ENCODE data around the gene DCTN3.

Gene DCTN3

DNA sequence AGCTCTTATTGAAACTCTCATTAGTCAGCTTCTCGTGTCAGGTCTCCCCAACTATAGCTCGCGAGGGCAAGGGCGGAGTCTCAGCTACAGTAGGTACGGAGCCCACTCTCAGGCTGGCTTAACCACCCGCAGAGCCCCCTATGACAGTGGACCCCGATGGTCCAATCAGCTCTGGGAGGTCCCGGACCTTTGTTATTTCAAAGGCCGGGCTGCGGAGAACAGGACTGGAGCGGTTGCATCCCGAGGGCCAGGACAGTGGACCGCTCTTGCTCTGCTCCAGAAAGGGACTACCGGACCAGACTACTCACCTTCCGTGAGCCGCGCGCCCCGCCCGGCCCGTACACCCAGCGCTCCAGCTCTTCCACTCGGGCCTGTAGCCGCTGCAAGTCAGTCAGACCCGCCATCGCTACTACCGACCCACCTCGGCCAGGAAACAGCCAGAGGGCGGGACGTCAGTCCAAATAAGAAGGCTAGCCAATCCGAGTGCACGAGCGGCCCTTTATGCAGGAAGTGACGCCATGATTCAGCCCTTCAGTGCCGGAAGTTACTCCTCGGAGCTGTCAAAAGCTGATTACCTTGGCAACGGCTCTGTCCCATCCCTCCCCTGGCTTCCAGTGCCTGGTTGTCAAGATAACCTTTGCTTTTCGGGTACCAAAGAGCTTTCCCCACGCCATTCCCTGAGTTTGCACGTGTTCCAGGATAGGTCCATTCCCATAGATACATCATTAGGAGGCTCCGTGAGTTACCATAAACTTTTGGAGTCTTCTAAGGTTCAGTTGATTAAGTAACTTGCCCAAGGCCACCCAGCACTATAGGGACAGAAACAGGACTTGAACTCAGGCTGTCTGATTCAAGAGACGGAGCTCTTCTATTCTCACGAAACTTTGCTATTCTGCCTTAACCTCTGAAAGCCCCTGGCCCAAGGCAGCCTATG lies at the start of gene DCTN3:
DCTN3 (minus strand) TSS at position 435 of the 934 bp plus-strand sequence; CDS start at position 404, 31 bp downstream.
- DNase-seq, result peak; percentile 92

DNA sequence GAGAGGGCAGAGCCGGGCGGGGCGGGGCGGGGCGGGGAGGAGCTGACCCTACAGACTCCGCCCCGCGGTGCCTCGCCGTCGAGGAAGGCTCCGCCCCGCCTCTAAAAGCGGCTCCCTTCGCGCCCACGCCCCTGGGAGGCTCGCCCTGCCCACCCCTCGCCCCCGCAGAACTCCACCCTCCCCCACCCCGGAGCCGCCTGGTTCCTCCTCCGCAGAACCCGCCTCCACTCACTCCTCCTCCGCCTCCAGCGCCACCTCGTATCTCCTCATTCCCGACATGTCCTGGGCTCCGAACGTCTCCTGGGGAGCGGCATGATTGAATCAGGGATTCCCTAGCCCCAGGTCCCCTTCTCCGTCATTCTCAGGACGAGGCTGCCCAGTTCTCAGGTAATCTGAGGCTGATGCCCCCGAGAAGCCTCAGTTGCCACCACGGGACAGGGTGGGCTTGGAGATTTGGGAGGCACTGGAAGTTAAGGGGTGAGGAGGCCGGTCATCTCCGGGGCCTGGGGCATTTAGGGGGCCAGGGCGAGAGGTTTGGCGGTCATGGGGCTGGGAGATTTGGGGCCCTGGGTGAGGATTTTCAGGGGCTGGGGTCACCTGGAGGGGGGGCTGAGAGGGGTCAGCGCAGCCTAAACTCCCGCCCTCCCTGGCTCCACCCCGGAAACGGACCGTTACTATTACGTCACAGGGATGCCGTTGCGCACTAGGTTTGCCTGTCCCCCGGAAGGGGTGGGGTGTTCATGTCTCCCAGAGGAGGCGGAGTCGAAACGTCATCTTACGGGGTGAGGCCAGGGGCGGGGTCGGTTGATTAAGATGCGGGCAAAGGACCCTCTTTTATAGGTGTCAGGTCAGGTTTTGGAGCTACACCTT lies 45.3 kb upstream of the DCTN3 start:
- peak; percentile 95 for DNase-seq

DNA sequence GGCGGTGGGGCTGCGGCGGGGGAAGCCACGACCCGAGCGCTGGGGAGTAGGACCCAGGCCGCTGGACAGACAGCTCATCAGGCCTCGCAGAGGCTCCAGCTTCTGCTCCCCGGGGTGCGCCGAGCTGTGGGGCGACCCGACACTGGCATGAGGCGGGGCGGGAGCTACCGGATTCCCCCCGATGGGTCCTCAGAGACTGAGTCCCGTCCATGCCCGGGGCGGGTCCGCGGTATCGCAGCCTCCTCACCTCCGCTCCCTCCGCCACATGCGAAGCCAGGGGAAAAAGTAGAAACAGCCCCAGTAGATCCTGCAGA lies 44.7 kb upstream of the DCTN3 start:
- DNase-seq, result no peak

DNA sequence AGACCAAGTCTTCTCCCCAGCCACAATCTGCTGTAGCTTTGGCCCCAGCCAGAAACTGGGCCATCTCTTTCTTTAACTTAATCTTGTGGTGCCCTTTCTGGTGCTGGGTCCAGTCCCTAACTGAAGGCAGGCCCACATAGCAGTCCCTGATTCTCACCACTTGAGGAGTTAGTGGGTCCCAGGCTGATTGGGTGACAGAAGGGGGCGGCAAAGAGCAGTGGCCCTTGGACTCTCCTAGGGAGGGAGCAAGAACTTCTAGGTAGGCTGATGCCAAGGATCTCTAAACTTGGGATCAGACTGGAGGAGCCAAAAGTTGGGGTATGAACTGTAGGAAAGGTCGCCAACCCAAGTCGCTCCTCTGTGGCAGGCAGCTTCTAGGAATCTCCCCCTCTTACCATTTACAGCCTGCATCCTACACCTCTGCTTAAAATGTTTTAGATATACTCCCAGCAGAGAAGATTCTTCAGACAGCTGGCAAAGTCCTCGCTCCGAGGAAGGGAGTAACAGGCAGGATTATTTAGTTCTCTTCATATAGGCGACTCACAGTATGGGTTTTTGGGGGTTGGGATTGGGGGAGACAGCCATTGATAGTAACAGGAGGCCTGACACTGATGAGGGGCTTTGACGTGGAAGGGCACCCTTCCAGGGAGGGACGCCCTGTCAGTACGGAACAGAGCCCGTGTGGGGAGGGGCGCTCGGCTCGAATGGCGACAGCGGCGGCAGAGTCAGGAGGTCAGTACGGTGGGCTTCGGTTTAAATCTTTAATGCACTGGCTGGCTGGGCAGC lies 44.2 kb upstream of the DCTN3 start:
- DNase-seq, result peak; percentile 80

DNA sequence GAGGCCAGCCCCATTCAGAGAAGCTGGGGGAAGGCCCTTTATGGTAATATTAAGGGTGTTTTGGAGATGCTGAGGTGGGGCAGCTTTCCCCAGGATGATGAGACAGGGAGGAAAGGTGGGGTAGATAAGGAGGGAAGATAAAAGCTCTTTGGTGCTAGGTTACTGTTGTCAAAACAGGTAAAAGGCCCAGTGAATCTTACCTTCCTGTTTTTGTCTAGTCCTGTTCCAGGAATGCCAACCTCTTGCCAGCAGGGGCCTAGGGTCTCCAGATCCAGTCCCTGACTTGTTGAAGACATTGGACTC lies 43.0 kb upstream of the DCTN3 start:
- DNase-seq, result peak; percentile 53

DNA sequence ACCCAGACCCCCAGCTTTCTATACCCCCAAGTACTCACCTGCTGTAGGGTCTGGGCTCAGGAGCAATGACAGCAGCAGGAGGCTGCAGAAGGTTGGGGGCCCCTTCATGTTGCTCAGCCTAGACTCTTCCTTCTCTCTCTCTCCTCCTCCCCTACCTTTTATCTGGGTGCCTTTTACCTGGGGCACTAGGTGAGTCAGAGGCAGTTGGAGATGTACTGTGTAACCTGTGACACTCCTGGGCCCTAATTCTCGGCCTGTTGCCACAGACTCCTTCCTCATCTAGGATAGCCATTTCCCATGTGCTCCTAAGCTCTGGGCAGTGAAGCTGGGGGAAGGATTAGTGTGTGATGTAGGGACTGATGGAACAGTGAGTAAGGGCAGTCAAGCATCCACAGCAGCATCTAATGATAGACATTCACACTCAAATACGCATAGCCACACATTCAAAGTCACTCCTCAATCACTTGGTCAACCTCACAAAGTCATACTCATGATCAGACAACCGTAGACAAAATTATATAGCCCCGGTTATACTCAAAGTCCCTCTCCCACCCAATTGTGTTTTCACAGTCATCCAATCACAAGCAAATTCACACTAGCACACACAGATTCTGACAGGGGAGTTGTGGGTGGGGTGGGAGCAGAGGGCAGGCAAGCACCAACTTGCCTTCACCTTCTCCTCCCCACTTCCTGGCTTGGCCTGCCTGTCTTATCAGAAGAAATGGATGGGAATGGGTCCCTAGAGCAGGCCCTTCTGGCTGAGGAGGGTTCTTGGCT lies 42.4 kb upstream of the DCTN3 start, which contains the start of gene CCL27:
CCL27 (minus strand) TSS at position 132 of the 777 bp plus-strand sequence; CDS start at position 108, 24 bp downstream.
- DNase-seq, result peak; percentile 36

DNA sequence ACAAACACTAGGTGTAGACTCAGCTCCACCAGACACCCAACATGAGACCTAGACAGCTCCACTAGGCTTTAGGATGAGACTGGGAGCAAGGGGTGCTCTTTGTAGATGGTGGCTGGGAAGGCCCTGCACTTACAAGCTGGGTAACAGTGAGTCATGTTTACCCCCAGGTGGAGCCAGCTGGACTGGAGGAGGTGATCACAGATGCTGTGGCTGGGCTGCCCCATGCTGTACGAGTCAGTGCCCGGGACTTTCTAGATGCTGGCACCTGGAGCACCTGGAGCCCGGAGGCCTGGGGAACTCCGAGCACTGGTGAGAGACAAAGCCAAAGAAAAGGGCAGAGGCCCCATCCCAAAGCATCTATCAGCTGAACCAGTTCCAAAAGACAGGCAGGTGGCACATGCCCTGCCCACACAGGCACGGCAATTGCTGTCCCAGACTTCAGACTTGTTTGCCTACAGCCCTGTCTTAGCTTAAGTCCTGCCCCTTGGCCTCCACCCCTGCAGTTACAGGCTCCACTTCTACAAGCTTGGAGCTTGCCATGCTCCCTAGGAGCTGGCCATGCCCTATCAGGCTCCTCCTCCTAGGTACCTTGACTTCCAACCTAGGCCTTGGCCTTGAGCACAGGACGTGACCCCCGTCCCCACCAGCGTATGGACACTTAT lies 39.4 kb upstream of the DCTN3 start:
- DNase-seq, result no peak

DNA sequence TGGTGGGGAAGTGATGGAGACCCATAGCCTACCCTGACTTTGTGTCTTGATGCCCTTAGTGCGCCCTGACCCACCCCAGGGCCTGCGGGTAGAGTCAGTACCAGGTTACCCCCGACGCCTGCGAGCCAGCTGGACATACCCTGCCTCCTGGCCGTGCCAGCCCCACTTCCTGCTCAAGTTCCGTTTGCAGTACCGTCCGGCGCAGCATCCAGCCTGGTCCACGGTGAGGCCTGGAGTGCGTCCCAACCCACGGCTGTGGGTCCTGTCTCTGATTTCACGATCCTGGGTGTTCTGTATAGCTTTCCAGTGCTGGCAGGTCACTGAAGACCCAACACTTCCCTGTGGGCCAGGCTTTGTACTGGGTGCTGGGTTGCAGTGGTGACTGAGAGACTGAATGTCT lies 38.2 kb upstream of the DCTN3 start:
- DNase-seq, result no peak

DNA sequence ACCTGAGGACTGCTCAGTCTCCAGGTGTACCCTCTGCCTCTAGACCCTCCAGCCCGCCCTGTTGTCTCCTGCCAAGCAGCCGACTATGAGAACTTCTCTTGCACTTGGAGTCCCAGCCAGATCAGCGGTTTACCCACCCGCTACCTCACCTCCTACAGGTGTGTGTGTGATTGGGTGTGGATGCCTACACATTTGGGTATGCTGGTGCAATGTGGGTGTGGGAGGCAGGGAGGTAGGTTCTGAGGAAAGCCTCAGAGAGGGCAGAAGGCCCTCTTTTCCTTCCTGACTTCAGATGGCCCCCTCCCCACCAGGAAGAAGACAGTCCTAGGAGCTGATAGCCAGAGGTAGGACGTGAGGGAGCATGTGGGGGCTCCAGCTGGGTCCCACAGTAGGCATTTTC lies 36.7 kb upstream of the DCTN3 start:
- no peak for DNase-seq

DNA sequence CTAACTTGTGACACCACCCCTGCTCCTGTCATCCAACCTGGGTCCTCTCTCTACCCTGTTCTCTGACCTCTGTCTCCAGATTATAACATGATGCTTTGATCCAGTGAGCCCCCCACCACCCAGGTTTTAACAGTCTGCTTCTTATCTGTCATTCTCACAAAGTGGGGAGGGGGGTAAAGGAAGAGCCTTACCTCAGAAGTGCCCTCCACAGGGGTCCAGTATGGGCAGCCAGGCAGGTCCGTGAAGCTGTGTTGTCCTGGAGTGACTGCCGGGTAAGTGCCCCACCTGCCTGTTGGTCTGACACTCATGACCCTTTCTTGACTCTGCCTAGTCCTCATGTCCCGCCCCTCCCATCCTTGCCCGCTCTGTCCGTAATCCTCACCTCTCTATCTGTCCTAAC lies 35.1 kb upstream of the DCTN3 start:
- no peak for DNase-seq

DNA sequence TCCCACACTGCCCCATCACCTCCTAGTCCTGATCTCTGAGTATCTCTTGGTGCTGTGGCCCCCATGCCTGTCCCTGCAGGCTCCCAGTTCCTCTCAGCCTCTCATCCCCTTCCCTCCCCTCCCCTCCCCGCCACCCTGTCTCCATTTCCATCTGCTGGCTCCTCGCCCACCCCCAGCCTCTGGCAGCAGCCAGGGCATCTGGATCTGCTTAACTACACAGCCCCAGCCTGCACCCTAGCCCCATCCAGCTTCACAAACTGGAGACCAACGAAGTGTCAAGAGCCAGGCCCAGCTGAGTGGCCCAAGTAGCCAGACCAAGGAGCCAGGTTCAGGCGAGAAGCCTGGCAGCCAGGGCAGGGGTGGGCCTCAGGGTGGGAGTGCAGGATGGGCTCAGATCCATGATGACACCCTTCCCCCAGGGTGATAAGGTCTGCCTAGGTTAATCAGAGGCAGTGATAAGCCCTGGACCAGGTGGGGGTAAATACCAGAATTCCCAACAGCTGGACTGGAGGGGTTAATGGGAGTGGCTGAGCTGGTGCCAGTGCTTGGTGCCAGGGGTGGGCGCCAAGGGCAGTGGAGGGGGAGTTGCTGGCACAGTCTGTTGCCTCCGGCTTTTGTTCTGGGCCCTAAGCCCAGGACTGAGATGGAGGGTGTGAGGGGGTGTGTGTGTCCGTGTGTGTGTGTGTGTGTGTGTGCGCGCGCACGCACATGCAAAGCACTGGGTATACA lies 34.2 kb upstream of the DCTN3 start:
- no peak for DNase-seq

DNA sequence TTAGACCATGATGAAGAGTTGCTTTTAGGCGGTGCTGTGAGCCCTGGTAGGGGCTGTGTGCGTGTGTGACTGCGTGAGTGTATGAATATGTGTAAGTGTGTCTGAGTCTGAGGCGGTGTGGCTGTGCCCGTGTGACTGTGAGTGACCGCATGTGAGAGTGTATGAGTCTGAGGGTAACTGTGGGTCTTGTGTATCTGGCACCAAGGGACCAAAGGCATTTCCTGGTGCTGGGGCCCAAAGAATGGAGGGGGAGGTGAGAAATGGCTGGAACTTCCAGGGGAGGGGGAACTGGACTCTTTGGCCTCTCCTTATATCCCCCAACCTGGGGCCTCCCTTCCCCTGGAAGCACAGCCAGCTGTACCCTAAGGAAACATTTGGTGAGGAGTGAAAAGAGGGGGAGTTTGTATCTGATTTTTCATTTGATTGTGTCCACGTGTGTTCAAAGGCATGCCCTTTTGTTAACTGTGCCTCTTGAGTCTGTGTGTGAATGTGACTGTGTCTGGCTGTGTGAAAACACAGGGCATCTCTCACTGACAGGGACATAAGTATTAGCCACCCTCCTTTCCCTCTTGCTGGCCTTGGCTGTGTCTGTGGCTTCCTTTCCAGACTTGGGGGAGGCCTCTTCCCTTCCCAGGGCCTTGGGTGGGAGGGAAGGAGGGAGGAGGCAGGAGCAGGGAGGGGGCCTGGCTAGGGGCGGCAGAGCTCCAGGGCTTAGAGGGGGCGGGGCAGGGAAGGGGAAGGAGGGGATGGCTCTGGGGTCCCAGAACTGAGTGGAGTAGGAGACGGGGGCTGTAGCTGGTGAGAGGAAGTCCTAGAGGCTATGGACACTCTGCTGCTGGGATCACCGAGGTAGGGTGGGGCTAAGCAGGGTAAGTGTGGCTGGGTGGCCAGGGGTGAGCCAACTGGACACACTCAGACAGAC lies 33.1 kb upstream of the DCTN3 start:
- DNase-seq, result no peak

DNA sequence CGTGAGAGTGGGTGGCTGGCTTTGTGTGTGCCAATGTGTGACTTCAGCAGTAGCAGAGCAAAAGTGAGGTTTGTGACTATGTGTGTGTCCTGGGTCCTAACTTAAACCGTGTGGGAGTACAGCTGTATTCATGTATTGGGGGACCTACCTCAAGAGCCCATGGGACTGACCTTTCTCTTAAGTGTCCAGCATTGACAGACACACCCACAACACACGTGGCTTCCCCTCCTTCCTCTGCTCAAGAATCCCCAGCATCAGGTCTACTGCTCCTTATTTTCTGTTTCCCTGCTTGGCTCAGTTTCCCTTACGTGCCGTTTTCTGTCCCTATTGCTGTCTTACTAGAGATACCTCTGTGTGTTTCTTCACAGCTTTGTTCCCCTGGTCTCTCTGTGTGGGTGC lies 32.3 kb upstream of the DCTN3 start:
- DNase-seq, result no peak

DNA sequence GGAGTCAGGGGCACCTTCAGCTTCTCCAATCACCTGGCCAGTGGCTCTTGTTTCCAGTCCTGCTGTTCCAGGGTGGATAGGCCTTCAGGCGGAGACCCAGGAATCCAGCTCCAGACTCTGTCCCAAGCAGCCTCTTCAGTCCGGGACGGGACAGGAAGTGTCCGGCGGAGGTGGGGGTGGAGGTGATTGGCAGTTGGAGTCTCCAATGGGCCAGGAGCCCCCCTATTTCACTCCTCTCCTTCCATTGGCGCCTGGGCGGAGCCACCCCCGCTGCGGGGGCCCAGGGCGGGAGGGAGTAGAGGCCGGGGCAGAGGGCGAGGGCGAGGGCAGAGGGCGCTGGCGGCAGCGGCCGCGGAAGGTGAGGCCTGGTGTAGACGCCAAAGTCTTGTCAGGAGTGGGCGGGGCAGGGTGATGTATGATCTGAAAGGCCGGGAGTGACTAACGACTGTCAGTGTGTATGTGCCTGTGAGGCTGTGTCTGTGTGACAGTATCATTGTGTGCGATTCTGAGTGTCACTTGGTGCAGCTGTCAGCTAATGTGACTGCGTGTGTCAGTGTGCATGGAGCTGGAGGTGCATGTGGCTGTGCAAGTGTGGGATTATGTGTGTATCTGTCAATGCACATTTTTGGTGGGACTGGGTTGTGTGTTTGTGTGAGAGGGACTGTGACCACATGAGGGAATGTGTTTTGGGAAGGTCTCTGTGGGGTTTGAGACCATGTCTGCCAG lies 31.7 kb upstream of the DCTN3 start, which contains the start of gene IL11RA:
IL11RA (plus strand) TSS at position 310 of the 726 bp plus-strand sequence. CDS start 3,033 bp downstream, outside the sequence.
- DNase-seq, result peak; percentile 71

DNA sequence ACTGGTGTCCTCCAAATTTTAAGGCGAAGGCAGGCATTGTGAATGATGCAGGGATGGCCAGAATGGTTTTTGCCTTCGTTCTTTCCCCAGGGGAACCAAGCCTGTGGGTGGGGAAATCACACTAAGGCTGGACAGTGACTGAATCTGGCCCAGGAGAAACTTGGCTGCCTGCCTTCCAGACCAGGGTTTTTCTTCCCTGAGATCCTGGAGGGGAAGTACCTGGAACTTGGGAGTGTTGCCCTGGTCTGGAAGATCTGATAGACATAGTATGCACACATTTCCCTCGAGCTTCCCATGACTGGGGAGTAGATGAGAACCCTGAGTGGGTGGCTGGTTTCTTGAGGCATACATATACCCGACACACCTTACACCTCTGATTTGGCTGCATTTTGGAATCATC lies 31.0 kb upstream of the DCTN3 start:
- no peak for DNase-seq

DNA sequence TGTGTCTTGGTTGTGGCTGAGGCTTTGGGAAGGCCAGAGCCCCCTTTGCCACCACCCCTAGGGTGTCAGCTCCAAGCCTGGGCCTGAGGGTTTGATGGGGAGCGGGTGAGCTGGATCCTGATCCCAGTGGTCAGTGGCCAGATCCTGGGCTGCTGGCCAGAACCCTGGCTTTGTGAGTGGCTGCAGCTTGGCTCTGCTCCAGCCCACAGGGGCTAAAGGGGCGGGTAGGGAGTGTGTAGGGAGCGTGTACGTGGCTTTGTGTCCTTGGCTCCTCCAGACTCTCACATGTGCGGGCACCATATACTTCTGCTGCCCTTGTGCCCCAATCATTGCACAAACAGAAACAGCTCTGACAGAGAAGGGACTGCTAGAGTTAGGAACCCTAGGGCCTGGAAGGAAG lies 30.5 kb upstream of the DCTN3 start:
- no peak for DNase-seq

DNA sequence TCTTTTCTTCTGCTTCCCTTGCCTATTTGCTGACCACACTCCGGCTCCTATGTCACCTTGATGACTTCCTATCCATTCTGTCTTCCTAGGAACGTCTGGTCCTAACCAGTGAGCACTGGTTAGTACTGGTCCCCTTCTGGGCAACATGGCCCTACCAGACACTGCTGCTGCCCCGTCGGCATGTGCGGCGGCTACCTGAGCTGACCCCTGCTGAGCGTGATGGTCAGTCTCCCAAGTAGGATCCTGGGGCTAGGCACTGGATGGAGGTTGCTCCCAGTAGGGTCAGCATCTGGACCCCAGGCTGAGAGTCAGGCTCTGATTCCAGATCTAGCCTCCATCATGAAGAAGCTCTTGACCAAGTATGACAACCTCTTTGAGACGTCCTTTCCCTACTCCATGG lies 28.4 kb upstream of the DCTN3 start:
- DNase-seq, result no peak

DNA sequence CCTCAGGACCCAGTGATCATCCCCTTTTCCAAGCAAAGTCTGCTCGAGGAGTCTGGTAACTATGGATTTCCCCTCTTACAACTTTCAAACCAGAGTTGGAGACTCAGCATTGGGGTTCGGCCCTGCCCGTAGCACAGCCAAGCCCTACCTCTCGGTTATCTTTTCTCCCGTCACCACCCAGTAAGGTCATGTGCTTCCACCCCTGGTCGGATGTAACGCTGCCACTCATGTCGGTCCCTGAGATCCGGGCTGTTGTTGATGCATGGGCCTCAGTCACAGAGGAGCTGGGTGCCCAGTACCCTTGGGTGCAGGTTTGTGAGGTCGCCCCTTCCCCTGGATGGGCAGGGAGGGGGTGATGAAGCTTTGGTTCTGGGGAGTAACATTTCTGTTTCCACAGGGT lies 27.4 kb upstream of the DCTN3 start:
- peak; percentile 21 for DNase-seq

DNA sequence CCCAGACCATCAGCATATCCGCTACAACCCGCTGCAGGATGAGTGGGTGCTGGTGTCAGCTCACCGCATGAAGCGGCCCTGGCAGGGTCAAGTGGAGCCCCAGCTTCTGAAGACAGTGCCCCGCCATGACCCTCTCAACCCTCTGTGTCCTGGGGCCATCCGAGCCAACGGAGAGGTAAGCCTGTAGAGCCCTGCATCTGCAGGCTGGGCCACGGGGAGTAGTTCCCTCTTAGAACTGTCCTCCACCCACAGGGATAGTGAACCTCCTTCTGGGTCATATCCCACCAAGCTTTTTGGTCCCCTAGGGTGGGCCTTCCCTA lies 26.7 kb upstream of the DCTN3 start:
- no peak for DNase-seq
